NB4 (cell line): ENCODE data around the gene JAKMIP3.

ENCODE experiments used
- DNase-seq: peaks from one replicate; pipeline ENCODE4 v3.0.0; 2010; ENCODE audit warnings: low read depth
- H3K4me3 ChIP-seq: one replicate; pipeline ENCODE4 v1.5.1; 2011; ENCODE audit warnings: mild to moderate bottlenecking, low read depth, low read length, moderate library complexity
- MYC ChIP-seq: IDR thresholded peaks from 2 replicates; pipeline ENCODE4 v1.6.1; 2011; ENCODE audit warnings: low read depth, low read length
- POLR2A ChIP-seq: IDR thresholded peaks from 2 replicates; pipeline ENCODE4 v1.6.1; 2011; ENCODE audit warnings: mild to moderate bottlenecking; ENCODE audit not compliant: insufficient read length; ENCODE audit errors: extremely low read depth
- TF ChIP-seq, protein P1 (sequence below): IDR thresholded peaks from 2 replicates; pipeline ENCODE4 v1.6.1; 2011; ENCODE audit warnings: low read depth, low read length
- TF ChIP-seq, protein P2 (sequence below): IDR thresholded peaks from one replicate; pipeline ENCODE4 v1.5.1; 2012; ENCODE audit warnings: low read depth, low read length

JAKMIP3 gene

DNA sequence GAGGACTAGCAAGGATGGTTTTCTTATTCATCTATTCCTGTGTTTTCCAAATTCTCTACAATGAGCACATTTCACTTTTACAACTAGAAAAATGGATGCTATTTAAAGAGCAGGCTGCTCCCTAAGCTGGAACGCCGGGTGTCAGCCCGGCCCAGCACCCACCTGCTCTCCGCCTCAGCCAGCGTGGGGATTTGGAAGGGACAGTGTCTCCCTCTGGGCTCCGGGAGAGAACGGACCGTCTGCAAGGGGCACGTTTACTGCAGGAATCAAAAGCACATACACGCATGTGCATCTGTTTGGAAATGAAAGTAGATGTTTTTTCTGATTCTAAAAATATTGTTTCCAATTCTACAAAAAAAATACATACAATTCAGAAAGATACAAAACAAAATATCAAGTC, 2.3 kb upstream of the JAKMIP3 start:
- TF ChIP-seq, protein P1, sequence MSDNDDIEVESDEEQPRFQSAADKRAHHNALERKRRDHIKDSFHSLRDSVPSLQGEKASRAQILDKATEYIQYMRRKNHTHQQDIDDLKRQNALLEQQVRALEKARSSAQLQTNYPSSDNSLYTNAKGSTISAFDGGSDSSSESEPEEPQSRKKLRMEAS: no peak
- TF ChIP-seq POLR2A: no peak
- DNase-seq: no peak
- no peak overlapping the region for H3K4me3 ChIP-seq

DNA sequence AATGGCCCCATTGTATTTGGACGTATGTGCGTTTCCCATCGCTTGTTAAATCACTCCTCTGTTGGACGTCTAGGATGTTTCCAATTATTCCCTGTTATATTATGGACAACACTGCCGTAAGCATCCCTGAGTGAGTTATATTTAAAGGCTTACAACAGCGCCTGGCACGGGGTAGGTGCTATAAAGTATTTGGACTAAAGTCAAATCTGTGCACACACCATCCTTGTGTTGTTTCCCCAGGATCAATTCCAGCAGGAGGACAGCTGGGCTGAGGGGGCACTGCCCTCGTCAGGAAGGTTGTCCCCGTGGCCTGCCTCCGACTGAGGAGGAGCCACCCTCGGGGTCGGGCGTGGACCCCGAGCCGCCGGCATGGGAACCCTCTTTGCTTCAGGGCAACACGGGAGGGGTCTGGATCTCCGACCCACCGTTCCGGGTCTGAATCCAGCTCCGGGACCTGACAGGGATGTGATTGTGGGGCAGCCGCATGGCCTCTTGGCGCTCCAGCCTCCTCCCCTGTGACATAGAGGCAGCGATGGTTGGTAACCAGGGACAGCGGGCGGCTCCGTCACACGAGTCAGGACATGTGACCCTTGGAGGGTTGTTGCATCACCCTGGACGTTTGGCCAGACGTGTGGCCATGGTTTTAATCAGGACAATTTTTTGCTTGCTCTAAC, 1.5 kb upstream of the JAKMIP3 start:
- no peak for TF ChIP-seq MYC
- TF ChIP-seq, protein P2, sequence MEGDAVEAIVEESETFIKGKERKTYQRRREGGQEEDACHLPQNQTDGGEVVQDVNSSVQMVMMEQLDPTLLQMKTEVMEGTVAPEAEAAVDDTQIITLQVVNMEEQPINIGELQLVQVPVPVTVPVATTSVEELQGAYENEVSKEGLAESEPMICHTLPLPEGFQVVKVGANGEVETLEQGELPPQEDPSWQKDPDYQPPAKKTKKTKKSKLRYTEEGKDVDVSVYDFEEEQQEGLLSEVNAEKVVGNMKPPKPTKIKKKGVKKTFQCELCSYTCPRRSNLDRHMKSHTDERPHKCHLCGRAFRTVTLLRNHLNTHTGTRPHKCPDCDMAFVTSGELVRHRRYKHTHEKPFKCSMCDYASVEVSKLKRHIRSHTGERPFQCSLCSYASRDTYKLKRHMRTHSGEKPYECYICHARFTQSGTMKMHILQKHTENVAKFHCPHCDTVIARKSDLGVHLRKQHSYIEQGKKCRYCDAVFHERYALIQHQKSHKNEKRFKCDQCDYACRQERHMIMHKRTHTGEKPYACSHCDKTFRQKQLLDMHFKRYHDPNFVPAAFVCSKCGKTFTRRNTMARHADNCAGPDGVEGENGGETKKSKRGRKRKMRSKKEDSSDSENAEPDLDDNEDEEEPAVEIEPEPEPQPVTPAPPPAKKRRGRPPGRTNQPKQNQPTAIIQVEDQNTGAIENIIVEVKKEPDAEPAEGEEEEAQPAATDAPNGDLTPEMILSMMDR: no peak
- TF ChIP-seq POLR2A: no peak
- TF ChIP-seq, protein P1: no peak

DNA sequence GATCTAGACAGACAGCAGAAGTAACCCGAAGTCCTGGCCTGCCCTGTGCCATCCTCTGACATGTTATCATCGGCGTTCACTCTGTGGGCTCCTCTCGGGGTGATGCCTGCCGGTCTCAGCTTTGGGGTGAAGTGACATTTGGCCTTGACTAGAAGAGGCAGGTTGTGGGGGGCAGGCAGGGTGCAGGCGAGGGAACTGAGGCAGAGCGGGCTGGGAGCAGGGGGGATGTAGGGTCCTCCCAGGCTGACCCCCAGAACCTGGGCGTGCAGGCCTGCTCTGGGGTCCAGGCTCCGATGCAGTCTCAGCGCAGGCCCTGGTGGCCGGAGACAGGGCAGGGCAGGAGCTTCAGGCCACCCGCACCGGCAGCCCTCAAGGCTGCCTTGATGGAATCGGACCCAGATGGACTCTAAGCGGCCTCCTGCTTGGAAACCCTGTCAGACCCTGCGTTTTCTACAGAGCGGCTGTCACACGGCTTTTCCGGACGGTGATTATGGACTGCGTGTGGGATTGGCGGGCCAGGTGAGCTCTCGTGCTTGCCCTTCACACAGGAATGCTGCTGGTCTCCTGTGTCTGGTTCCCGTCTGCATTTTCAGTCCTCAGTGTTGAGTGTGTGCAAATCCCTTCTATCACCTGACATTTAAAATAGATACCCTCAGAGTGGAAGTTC, 842 bp upstream of the JAKMIP3 start:
- H3K4me3 ChIP-seq: no peak overlapping the region
- TF ChIP-seq POLR2A: no peak
- TF ChIP-seq MYC: no peak
- TF ChIP-seq, protein P1: no peak
- TF ChIP-seq, protein P2: no peak

More for the DNA sequence above, 1.5 kb upstream of the JAKMIP3 start:
- no peak for DNase-seq
- H3K4me3 ChIP-seq: no peak overlapping the region

DNA sequence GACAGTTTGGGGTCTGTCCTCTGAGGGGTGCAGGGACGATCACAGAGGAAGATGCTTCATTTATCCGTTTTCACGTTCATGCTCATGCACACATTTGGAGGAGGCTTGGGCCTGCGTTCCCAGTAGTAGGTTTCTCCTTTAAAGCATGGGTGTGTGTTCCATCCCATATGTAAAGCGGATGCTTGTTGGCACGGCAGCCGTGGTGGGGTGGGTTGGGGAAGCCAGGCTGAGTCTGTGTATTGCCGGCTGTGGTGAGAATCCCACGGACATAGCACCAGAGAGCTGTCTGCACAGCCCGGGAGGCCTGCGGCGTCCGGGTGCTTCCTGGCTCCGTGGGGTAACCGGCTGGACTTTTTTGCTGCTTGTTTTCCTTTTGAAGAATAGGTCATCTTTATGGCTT, 440 bp downstream of the JAKMIP3 start:
- no peak overlapping the region for H3K4me3 ChIP-seq
- no peak for DNase-seq

More for the DNA sequence above, 842 bp upstream of the JAKMIP3 start:
- no peak for DNase-seq

DNA sequence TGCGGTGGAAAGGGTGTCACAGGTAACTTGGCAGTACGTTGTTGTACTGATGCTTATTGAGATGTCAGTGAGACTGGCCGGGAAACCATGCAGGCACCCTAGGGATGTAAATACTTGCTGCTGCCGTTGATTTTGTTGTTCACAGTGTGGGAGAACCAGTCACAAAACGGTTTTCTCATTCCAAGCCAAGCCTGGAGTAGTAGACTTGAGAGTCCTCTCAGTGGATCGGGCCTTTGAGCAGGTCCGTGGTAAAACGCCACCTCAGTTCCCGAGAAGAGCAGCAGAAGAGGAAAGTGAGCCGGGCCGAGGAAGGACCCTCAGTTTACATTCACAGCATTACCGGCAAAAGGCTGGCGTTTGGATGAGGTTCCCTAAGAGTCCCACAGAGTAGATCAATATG, 1.1 kb downstream of the JAKMIP3 start:
- no peak overlapping the region for H3K4me3 ChIP-seq
- DNase-seq: no peak
- TF ChIP-seq POLR2A (no peak), MYC (no peak)
- TF ChIP-seq, protein P2: no peak
- TF ChIP-seq, protein P1: no peak

More for the DNA sequence above, 440 bp downstream of the JAKMIP3 start:
- no peak for TF ChIP-seq POLR2A
- TF ChIP-seq, protein P1: no peak
- TF ChIP-seq MYC: no peak
- TF ChIP-seq, protein P2: no peak
